Gastroesophageal sphincter (tissue), 3 donors: ENCODE data around the gene NAA25.

Experiments used
- CTCF ChIP-seq, 4 experiments: fragments of 200-600 bp in 2 of 4; fragments of 450-650 bp in 2 of 4; sonication (generic) in 1 of 4; IDR thresholded peaks; one replicate each; pipeline ENCODE4 v1.5.1; 2017 to 2019; ENCODE audit warnings: antibody characterized with exemption in 4 of 4, mild to moderate bottlenecking in 2 of 4, moderate library complexity in 2 of 4
- EP300 ChIP-seq: sonication (generic); formaldehyde crosslinking; IDR thresholded peaks from one replicate; pipeline ENCODE4 v1.6.1; 2017; ENCODE audit warnings: antibody characterized with exemption, mild to moderate bottlenecking
- POLR2A ChIP-seq, 2 donors: fragments of 450-650 bp; IDR thresholded peaks; one replicate each; pipeline ENCODE4 v1.6.1; 2017; ENCODE audit warnings: antibody characterized with exemption in 2 of 2, mild to moderate bottlenecking in 2 of 2, moderate library complexity in 1 of 2
- POLR2AphosphoS5 ChIP-seq: sonication (generic); formaldehyde crosslinking; IDR thresholded peaks from one replicate; pipeline ENCODE4 v1.6.1; 2017; ENCODE audit warnings: antibody characterized with exemption

- TF ChIP-seq EP300: no peak
- TF ChIP-seq CTCF (IDR thresholded peaks at IDR 0.05): no peak
- TF ChIP-seq POLR2A (IDR thresholded peaks at IDR 0.05): no peak
- peak; percentile 76 for TF ChIP-seq POLR2AphosphoS5
These were observed 14.5 kb upstream of the NAA25 start for GRCh38 chr12:112122823-112123690.
